Upper lobe of right lung (tissue), 1 donor: ENCODE data around the gene TMPRSS4. TPM values are rescaled to one million over a fixed set of nuclear protein-coding genes. Genes with fewer than 3 reads are reported as not detected.
"Not testable (repeated sequence)": the region's sequence is repeated elsewhere in the genome, so short reads cannot be mapped to it uniquely, and the experiment has no call there.

Source experiments
- ATAC-seq: fragments of 200-7000 bp; cut with Tn5 transposase; one replicate; pipeline ENCODE4 v1.9.1; 2020; ENCODE audit warnings: mild to moderate bottlenecking, moderate library complexity
- DNase-seq: peaks from one replicate; pipeline ENCODE4 v3.0.0-alpha.2; 2020
- H3K27ac ChIP-seq: fragments of 200-600 bp; one replicate; pipeline ENCODE4 v1.8.0; 2022
- H3K27me3 ChIP-seq: fragments of 200-600 bp; one replicate; pipeline ENCODE4 v1.8.0; 2022; ENCODE audit warnings: mild to moderate bottlenecking
- H3K36me3 ChIP-seq: fragments of 200-600 bp; one replicate; pipeline ENCODE4 v1.8.0; 2022
- H3K4me1 ChIP-seq: fragments of 200-600 bp; one replicate; pipeline ENCODE4 v1.8.0; 2022
- H3K4me3 ChIP-seq: fragments of 200-600 bp; one replicate; pipeline ENCODE4 v1.8.0; 2022; ENCODE audit warnings: mild to moderate bottlenecking
- H3K9me3 ChIP-seq: fragments of 200-600 bp; one replicate; pipeline ENCODE4 v1.8.0; 2022
- intact Hi-C: fragments of 100-400 bp; cut with DNase I; formaldehyde crosslinking; loops from one replicate; pipeline ENCODE4 v1.11.0; 2022
- total RNA-seq: library from RNA; stranded (reverse); fragmentation: NEBNext Ultra II Directional; extraction: Animal tissue kit (Norgen Biotek cat#: 25700); gene quantifications from one replicate; pipeline ENCODE4 v1.2.1, GENCODE V29; 2021
- TF ChIP-seq, protein P1 (sequence below): fragments of 200-600 bp; IDR thresholded peaks from one replicate; pipeline ENCODE4 v1.8.0; 2022; ENCODE audit warnings: antibody characterized with exemption
- donor health status: DM: no; HTN: yes; CAD: no; lungs with severe emphysema.

Gene TMPRSS4
- total RNA-seq, 1 donor from 2014 or later: 3.0 TPM

DNA sequence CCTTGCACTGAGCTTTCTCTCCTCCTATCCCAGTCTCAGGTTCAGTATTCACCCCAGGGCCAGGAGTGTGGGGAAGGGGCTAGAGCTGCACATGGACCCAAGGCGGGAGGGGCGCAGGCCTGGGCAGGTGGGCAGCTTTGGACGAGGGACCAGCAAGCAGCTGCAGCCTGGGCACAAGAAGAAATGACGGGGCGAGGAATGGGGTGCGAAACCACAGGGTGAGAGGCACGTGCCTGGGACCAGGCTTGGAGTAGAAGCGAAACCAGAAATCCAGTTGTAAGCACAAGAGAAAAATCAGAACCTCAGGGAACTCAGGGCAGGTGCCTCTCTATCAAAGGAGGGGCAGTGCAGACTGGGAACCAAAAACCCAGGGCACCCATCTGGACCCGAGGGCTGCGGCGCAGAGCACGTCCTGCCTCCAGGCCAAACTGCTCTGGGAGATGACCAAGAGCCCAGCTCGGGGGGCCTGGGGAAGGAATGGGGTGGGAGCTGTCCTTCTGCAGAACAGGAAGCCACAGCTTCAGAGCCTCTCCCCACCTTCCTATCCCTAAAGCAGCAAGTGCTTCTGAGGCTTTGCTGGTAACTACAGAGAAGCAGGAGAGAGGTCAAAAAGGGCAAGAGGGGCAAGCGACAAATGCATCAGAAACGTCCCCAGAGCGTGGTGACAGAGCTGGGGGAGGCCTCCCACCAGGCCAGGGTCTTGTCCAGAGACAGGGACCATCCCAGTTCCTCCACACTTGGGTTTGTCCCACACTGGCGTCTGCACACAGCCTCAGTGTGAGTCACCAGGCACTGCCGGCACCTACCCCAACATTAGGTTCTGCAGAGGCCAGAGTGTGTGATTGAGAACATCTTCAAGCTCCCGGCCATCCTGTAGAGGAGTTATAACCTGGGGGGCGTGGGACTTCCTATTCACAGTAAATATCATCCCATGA lies 18.3 kb upstream of the TMPRSS4 start:
- DNase-seq (peak; percentile 39), ATAC-seq (no peak)
- intact Hi-C loops: loop anchor here (10.0 kb wide), 2 partner anchors 114 to 234 kb away; partner anchors contain the start of gene FXYD2
- Histone ChIP-seq H3K36me3 (no peaks in the 10 kb centered on the region), H3K4me1 (peaks cover under 1% of the 10 kb centered on the region), H3K9me3 (no peaks in the 10 kb centered on the region), H3K4me3 (no peak overlapping the region), H3K27ac (no peak overlapping the region), H3K27me3 (no peaks in the 10 kb centered on the region)
- TF ChIP-seq, protein P1, sequence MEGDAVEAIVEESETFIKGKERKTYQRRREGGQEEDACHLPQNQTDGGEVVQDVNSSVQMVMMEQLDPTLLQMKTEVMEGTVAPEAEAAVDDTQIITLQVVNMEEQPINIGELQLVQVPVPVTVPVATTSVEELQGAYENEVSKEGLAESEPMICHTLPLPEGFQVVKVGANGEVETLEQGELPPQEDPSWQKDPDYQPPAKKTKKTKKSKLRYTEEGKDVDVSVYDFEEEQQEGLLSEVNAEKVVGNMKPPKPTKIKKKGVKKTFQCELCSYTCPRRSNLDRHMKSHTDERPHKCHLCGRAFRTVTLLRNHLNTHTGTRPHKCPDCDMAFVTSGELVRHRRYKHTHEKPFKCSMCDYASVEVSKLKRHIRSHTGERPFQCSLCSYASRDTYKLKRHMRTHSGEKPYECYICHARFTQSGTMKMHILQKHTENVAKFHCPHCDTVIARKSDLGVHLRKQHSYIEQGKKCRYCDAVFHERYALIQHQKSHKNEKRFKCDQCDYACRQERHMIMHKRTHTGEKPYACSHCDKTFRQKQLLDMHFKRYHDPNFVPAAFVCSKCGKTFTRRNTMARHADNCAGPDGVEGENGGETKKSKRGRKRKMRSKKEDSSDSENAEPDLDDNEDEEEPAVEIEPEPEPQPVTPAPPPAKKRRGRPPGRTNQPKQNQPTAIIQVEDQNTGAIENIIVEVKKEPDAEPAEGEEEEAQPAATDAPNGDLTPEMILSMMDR: no peak

DNA sequence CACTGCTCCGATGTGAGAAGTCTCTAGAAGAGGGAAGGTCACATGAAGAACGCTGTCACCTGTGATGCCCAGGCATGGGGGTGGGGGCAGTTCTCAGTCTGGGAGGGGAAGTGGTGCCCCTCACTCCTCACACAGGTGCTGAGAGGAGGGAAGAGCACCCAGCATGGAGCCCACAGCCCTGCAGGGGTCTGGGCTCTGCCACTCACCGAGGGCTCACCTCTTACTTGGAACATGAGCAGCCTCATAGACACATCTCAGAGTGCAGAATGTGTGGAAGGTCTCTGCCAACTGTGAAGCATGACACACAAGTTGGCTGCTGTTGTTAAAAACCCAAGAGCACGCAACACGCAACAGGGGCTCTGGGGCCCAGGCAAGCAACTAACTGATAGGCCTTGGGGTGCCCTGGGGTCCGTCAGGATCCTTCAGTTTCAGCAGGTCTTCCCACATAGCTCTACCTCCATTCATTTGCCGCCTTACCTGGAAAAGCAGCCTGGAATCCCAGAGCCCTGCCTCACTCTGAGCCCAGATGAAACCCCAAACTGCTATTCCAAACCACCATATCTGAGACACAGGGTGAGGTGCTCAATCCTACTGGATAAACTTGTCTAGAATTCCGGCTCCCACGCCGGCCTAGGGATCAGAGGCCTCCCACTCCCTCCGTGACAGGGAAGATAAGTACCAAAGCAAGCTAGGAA lies 17.5 kb upstream of the TMPRSS4 start:
- H3K36me3 ChIP-seq: no peaks in the 10 kb centered on the region
- DNase-seq (no peak), ATAC-seq (no peak)
- intact Hi-C loops: loop anchor here (10.0 kb wide), 2 partner anchors 115 to 235 kb away; partner anchors contain the start of gene FXYD2
- H3K27ac ChIP-seq: no peak overlapping the region
- no peaks in the 10 kb centered on the region for H3K4me1 ChIP-seq
- TF ChIP-seq, protein P1: no peak
- H3K4me3 ChIP-seq: no peak overlapping the region
- H3K9me3 ChIP-seq: no peaks in the 10 kb centered on the region
- no peaks in the 10 kb centered on the region for H3K27me3 ChIP-seq

DNA sequence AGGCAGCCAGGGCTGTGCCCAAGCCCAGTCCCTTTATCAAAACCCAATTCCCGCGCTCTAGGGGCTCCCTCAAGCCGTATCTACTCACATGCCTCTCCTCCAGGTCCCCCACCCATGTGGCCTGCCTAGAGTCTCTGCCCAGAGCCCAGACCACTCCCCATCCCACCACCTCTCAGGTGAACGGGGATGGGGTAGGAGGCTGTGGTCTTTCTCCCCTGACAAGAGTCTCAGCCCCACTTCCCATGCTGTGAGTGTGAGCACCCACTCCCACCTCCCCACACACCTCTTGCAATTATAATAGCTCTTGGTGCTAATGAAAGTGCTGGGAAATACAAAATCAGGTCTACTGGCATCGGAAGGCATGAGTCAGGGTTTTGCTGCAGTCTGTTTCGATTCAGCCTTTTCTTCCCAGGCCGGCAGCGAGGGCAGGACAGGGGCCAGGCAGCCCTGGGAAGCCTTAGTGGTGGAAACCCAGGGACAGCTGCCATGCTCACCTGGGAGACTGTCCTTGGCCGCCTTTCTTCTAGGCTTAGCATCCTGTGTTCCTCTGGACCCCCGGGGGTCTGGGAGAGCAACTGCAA lies 16.7 kb upstream of the TMPRSS4 start:
- intact Hi-C loops: no loop called here
- Histone ChIP-seq H3K27ac (no peak overlapping the region), H3K4me3 (no peak overlapping the region), H3K4me1 (no peaks in the 10 kb centered on the region), H3K9me3 (no peaks in the 10 kb centered on the region), H3K36me3 (no peaks in the 10 kb centered on the region), H3K27me3 (no peaks in the 10 kb centered on the region)
- peak; percentile 37 for DNase-seq
- ATAC-seq: no peak
- TF ChIP-seq, protein P1: no peak

DNA sequence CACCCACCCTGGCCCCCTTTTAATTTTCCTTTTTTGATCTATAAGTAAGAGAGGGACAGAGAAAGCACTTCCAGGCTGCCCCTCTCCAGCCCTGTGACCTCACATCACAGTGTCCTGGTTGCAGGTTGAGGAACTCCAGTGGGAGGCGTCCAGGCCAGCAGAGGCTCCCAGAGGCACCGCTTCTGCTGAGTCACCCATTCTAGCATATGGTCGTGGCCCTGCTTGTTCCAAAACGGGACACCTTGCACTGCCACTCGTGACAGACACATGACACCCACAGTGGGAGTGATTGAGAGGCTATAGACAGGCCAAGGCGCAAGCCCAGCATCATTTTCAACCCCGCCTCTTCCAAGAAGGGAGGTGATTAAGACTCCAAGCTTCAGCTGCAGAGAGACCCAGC lies 16.0 kb upstream of the TMPRSS4 start:
- ATAC-seq (peak; percentile 66), DNase-seq (peak; percentile 73)
- H3K27me3 ChIP-seq: no peaks in the 10 kb centered on the region
- no peak overlapping the region for H3K4me3 ChIP-seq
- no peaks in the 10 kb centered on the region for H3K36me3 ChIP-seq
- no peaks in the 10 kb centered on the region for H3K4me1 ChIP-seq
- H3K27ac ChIP-seq: no peak overlapping the region
- H3K9me3 ChIP-seq: no peaks in the 10 kb centered on the region
- TF ChIP-seq, protein P1: no peak
- intact Hi-C loops: no loop called here

DNA sequence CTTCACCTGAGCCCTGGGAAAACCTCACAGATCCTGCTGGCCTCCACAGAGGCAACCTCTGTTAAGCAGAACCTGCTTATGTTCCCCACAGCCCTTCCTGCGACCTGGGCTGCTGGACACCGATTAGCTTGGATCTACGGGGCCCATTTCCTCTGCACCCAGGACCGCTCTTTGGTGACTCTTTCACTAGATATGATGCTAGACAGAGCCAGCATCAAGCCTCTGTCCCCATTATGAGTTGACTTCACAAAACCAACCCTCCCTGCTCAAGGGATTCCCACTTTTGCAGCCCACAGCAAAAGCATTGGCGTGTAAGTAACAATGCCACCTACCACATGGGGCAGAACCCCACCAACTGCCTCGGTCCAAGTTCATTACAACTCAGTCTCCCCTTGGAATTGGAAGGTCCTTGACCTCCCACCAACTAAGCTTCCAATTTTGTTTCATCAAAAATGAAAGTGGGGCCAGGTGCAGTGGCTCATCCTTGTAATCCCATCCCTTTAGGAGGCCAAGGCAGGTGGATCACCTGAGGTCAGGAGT lies 15.2 kb upstream of the TMPRSS4 start:
- Histone ChIP-seq H3K4me1 (no peaks in the 10 kb centered on the region), H3K27ac (no peak overlapping the region), H3K4me3 (no peak overlapping the region), H3K9me3 (no peaks in the 10 kb centered on the region), H3K36me3 (no peaks in the 10 kb centered on the region), H3K27me3 (no peaks in the 10 kb centered on the region)
- ATAC-seq: no peak
- no peak for DNase-seq
- TF ChIP-seq, protein P1: no peak
- intact Hi-C loops: no loop called here

DNA sequence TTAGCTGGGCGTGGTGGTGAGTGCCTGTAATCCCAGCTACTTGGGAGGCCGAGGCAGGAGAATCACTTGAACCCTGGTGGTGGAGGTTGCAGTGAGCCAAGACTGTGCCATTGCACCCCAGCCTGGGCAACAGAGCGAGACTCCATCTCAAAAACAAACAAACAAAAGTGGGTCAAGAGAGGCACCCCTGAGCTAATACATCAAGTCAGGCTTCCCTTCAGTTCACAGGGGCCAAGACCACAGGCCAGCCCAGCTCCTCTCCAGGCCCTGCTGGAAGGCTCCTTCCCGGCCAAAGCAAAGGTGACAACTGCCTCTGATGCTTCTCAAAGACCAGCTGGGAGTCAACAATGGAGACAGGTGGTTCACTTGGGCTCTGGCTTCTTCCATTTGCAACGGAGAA lies 14.7 kb upstream of the TMPRSS4 start:
- H3K27ac ChIP-seq, intact Hi-C loops, H3K36me3 ChIP-seq, H3K4me1 ChIP-seq, H3K4me3 ChIP-seq, H3K9me3 ChIP-seq, ATAC-seq, H3K27me3 ChIP-seq: not testable (repeated sequence)
- peak; percentile 18 for DNase-seq

DNA sequence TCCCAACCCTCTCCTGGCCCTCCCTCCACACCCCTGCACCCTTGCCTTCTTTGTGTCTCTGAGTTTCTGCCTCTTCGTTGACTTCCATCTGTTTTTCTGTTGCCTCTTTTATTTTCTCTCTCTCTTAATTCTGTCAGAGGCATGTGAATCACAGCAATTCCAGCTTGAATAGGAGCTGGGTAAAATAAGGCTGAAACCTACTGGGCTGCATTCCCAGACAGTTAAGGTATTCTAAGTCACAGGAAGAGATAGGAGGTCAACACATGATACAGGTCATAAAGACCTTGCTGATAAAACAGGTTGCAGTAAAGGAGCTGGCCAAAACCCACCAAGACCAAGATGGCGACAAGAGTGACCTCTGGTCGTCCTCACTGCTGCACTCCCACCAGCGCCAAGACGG lies 14.2 kb upstream of the TMPRSS4 start:
- H3K4me1 ChIP-seq, H3K4me3 ChIP-seq, intact Hi-C loops, H3K27ac ChIP-seq, ATAC-seq, H3K27me3 ChIP-seq, H3K9me3 ChIP-seq, H3K36me3 ChIP-seq: not testable (repeated sequence)
- DNase-seq: peak; percentile 3
